ENCODE measurements around the gene PCNX1. TPM values are rescaled to one million over a fixed set of nuclear protein-coding genes. Genes with fewer than 3 reads are reported as not detected.

Gene PCNX1
- total RNA-seq, 1 donor from 2014 or later, result 68.8 TPM

DNA sequence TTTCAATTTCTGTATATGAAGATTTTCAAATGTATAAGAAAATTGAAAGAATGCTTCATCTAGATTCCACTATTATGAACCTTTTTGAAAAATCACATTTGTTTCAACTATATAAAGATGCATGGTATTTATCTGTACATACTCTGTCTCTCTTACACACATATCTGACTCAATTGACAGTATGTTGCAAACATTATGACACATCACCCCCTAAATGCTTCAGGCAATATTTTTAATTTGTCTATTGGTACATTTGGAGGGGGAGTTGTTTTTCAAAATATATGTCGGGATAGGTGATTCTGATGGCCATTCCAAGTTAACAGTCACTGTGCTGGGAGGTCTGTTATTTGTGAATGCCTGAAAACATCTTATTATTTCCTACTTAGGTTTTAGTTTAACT, 14.4 kb downstream of the PCNX1 start:
- DNase-seq (ENCODE audit: low spot score), result no peak
- TF ChIP-seq, protein P1, sequence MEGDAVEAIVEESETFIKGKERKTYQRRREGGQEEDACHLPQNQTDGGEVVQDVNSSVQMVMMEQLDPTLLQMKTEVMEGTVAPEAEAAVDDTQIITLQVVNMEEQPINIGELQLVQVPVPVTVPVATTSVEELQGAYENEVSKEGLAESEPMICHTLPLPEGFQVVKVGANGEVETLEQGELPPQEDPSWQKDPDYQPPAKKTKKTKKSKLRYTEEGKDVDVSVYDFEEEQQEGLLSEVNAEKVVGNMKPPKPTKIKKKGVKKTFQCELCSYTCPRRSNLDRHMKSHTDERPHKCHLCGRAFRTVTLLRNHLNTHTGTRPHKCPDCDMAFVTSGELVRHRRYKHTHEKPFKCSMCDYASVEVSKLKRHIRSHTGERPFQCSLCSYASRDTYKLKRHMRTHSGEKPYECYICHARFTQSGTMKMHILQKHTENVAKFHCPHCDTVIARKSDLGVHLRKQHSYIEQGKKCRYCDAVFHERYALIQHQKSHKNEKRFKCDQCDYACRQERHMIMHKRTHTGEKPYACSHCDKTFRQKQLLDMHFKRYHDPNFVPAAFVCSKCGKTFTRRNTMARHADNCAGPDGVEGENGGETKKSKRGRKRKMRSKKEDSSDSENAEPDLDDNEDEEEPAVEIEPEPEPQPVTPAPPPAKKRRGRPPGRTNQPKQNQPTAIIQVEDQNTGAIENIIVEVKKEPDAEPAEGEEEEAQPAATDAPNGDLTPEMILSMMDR (IDR thresholded peaks at IDR 0.05; ENCODE audit: unreplicated experiment), result no peak
- H3K27me3 Mint-ChIP-seq (ENCODE audit: unreplicated experiment), result no peaks in the 10 kb centered on the region
- H3K36me3 Mint-ChIP-seq (ENCODE audit: low read depth, unreplicated experiment), result peaks cover 7% of the 10 kb centered on the region
- H3K9me3 Mint-ChIP-seq (ENCODE audit: unreplicated experiment), result no peaks in the 10 kb centered on the region
- peaks cover 18% of the 10 kb centered on the region for H3K4me1 Mint-ChIP-seq (ENCODE audit: unreplicated experiment)
- H3K4me3 Mint-ChIP-seq (ENCODE audit: unreplicated experiment), result no peak overlapping the region
- no peak overlapping the region for H3K27ac Mint-ChIP-seq (ENCODE audit: unreplicated experiment)

DNA sequence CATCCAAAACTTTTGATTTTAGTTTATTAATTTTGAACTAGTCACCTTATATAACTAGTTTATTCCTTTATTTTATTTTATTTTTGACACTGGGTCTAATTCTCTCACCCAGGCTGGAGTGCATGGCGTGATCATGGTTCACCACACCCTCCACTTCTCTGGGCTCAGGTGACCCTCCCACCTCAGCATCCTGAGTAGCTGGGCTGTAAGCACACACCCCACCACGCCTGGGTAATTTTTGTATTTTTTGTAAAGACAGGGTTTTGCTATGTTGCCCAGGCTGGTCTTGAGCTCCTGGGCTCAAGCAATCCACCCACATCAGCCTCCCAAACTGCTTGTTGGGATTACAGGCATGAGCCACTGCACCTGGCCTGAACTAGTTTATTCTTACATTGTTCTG, 17.3 kb downstream of the PCNX1 start:
- Mint-ChIP-seq H3K9me3 (ENCODE audit: unreplicated experiment) (no peaks in the 10 kb centered on the region), H3K27me3 (ENCODE audit: unreplicated experiment) (no peaks in the 10 kb centered on the region), H3K4me1 (ENCODE audit: unreplicated experiment) (peaks cover 14% of the 10 kb centered on the region), H3K36me3 (ENCODE audit: low read depth, unreplicated experiment) (no peaks in the 10 kb centered on the region), H3K4me3 (ENCODE audit: unreplicated experiment) (no peak overlapping the region), H3K27ac (ENCODE audit: unreplicated experiment) (no peak overlapping the region)
- no peak for DNase-seq (ENCODE audit: low spot score)
- TF ChIP-seq, protein P1 (IDR thresholded peaks at IDR 0.05; ENCODE audit: unreplicated experiment), result no peak

DNA sequence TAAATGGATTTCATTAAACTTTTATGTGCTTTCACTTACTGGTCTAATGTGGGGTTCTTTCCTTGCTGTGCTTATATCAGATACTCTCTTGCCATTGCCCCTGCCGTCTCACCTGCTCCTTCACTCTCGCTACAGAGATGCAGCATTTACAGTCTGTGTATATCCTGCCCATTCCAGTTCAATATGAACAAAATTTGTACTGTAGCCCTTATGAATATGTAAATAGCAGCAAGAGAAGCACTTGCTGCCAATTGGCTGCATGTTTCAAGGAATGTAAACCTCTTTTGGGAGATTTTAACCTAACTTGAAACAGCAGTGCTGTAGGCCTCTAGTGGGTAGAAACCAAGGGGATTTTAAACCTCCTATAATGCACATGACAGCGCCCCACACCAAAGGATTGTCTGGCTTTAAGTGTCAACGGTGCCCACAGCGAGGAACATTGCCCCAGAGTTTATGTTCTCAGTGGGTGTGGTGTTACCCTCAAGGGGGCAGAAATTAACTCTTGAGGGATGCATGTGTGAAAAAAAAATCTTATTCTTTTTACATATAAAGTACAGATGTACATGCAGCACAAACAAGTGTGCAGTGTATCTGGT, 19.1 kb downstream of the PCNX1 start:
- no peaks in the 10 kb centered on the region for H3K9me3 Mint-ChIP-seq (ENCODE audit: unreplicated experiment)
- no peak for DNase-seq (ENCODE audit: low spot score)
- TF ChIP-seq, protein P1 (IDR thresholded peaks at IDR 0.05; ENCODE audit: unreplicated experiment), result no peak
- no peaks in the 10 kb centered on the region for H3K36me3 Mint-ChIP-seq (ENCODE audit: low read depth, unreplicated experiment)
- no peaks in the 10 kb centered on the region for H3K27me3 Mint-ChIP-seq (ENCODE audit: unreplicated experiment)
- peaks cover 3% of the 10 kb centered on the region for H3K4me1 Mint-ChIP-seq (ENCODE audit: unreplicated experiment)
- H3K4me3 Mint-ChIP-seq (ENCODE audit: unreplicated experiment), result no peak overlapping the region
- H3K27ac Mint-ChIP-seq (ENCODE audit: unreplicated experiment), result no peak overlapping the region

DNA sequence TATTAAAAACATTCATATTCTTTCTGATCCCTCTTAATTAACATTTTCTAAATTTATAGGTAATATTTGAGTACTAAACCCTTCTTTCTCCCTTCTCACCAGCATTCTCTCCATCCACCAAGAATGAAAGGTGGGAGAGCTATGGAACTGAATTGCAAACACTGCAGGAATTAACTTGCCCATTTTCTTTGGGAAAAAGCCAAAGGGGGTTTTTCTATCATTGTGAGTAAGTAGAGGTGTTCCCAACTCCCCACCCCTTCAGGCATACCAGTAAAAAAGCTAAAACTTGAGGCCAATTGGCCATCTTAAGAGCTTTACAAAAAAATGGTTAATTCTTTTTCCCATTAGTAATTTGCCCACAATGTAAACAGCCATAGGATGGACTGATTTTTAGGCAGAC, 23.7 kb downstream of the PCNX1 start:
- DNase-seq (ENCODE audit: low spot score), result no peak
- H3K27ac Mint-ChIP-seq (ENCODE audit: unreplicated experiment), result no peak overlapping the region
- H3K4me3 Mint-ChIP-seq (ENCODE audit: unreplicated experiment), result no peak overlapping the region
- TF ChIP-seq, protein P1 (IDR thresholded peaks at IDR 0.05; ENCODE audit: unreplicated experiment), result no peak
- no peaks in the 10 kb centered on the region for H3K36me3 Mint-ChIP-seq (ENCODE audit: low read depth, unreplicated experiment)
- H3K4me1 Mint-ChIP-seq (ENCODE audit: unreplicated experiment), result peaks cover 4% of the 10 kb centered on the region
- no peaks in the 10 kb centered on the region for H3K27me3 Mint-ChIP-seq (ENCODE audit: unreplicated experiment)
- H3K9me3 Mint-ChIP-seq (ENCODE audit: unreplicated experiment), result no peaks in the 10 kb centered on the region

DNA sequence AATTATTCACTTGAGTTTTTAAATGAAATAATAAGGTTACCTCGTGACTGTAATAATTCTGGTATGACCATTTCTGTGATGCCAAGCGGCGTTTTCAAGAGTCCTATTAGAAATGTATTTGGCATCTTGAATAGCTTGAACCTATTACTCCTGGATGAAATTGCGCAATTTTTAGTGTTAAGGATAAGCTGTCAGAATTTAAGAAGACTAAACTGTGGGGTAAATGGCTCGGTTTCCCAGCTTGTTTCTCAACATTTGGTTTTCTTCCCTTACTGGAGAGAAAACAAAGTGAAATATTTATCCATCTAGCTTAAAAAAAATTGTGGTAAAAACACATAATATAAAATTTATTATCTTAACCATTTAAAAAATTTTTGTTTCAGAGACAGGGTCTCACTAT, 26.8 kb downstream of the PCNX1 start:
- H3K4me1 Mint-ChIP-seq (ENCODE audit: unreplicated experiment), result peaks cover 4% of the 10 kb centered on the region
- TF ChIP-seq, protein P1 (IDR thresholded peaks at IDR 0.05; ENCODE audit: unreplicated experiment), result no peak
- H3K27ac Mint-ChIP-seq (ENCODE audit: unreplicated experiment), result no peak overlapping the region
- no peak overlapping the region for H3K4me3 Mint-ChIP-seq (ENCODE audit: unreplicated experiment)
- H3K9me3 Mint-ChIP-seq (ENCODE audit: unreplicated experiment), result no peaks in the 10 kb centered on the region
- peaks cover 1% of the 10 kb centered on the region for H3K27me3 Mint-ChIP-seq (ENCODE audit: unreplicated experiment)
- no peaks in the 10 kb centered on the region for H3K36me3 Mint-ChIP-seq (ENCODE audit: low read depth, unreplicated experiment)
- DNase-seq (ENCODE audit: low spot score), result no peak
